ENCODE results near the gene CCRL2. TPM values are rescaled to one million over a fixed set of nuclear protein-coding genes. Genes with fewer than 3 reads are reported as not detected.

Gene CCRL2
- total and polyA plus RNA-seq, 8 donors = 3.4 to 37.1 (median 4.6) TPM

- peak overlapping the region; percentile 92 to 97 for H3K27ac ChIP-seq
- TF ChIP-seq CTCF (IDR thresholded peaks at IDR 0.05) = no peak
- H3K4me1 ChIP-seq = peaks cover 28 to 73% of the 10 kb centered on the region in 2 donors
- H3K4me3 ChIP-seq = peak overlapping the region in 1 of 2 donors; percentile 57
- H3K9me3 ChIP-seq = no peaks in the 10 kb centered on the region
- peaks cover 0 to 20% of the 10 kb centered on the region in 2 donors for H3K36me3 ChIP-seq
- intact Hi-C loops (cut with DNase I) = no loop called here
- ATAC-seq = peak; percentile 76
- no peaks in the 10 kb centered on the region for H3K27me3 ChIP-seq
- DNase-seq = peak in 2 of 4 donors; percentile 58 to 75
Observed at GRCh38 chr3:46405301-46406019, 1.6 kb upstream of the CCRL2 start.

- peaks cover 0 to 20% of the 10 kb centered on the region in 2 donors for H3K36me3 ChIP-seq
- H3K9me3 ChIP-seq = no peaks in the 10 kb centered on the region
- peaks cover 23 to 78% of the 10 kb centered on the region in 2 donors for H3K4me1 ChIP-seq
- H3K27me3 ChIP-seq = no peaks in the 10 kb centered on the region
- DNase-seq (peak in 1 of 4 donors; percentile 68), ATAC-seq (peak; percentile 14)
- peak overlapping the region; percentile 92 to 97 for H3K27ac ChIP-seq
- intact Hi-C loops (cut with DNase I) = no loop called here
- TF ChIP-seq CTCF (IDR thresholded peaks at IDR 0.05) = no peak
- H3K4me3 ChIP-seq = peak overlapping the region; percentile 7 to 57
Observed at GRCh38 chr3:46406443-46406787, 644 bp upstream of the CCRL2 start.

- Histone ChIP-seq H3K27ac (peak overlapping the region; percentile 92 to 97), H3K27me3 (no peaks in the 10 kb centered on the region), H3K9me3 (no peaks in the 10 kb centered on the region), H3K4me1 (peaks cover 23 to 94% of the 10 kb centered on the region in 2 donors), H3K4me3 (peak overlapping the region; percentile 14 to 57), H3K36me3 (peaks cover 0 to 20% of the 10 kb centered on the region in 2 donors)
- no peak for DNase-seq
- TF ChIP-seq CTCF (IDR thresholded peaks at IDR 0.05) = no peak
- no peak for ATAC-seq
- intact Hi-C loops (cut with DNase I) = no loop called here
Observed at GRCh38 chr3:46407970-46408369, 911 bp downstream of the CCRL2 start.

GRCh38 chr3:46408853-46409252 is 1.8 kb downstream of the CCRL2 start:
- H3K4me3 ChIP-seq = peak overlapping the region in 1 of 2 donors; percentile 57
- intact Hi-C loops (cut with DNase I) = no loop called here

More at GRCh38 chr3:46408853-46409252, 1.8 kb downstream of the CCRL2 start:
- peaks cover 23 to 98% of the 10 kb centered on the region in 2 donors for H3K4me1 ChIP-seq
- H3K27me3 ChIP-seq = no peaks in the 10 kb centered on the region
- peak overlapping the region; percentile 92 to 97 for H3K27ac ChIP-seq
- H3K36me3 ChIP-seq = peaks cover 0 to 20% of the 10 kb centered on the region in 2 donors
- H3K9me3 ChIP-seq = no peaks in the 10 kb centered on the region
- no peak for DNase-seq
- no peak for TF ChIP-seq CTCF (IDR thresholded peaks at IDR 0.05)
- ATAC-seq = no peak
